CD4-positive, alpha-beta T cell treated with Interleukin-4 for 1 hour (primary cell): ENCODE measurements around the gene NPR3.
"Not testable (repeated sequence)": the region's sequence is repeated elsewhere in the genome, so short reads cannot be mapped to it uniquely, and the experiment has no call there.

ENCODE experiments used
- DNase-seq, 2 donors: peaks; one replicate each; pipeline ENCODE4 v3.0.0-alpha.2; 2020 to 2022

NPR3 gene

DNA sequence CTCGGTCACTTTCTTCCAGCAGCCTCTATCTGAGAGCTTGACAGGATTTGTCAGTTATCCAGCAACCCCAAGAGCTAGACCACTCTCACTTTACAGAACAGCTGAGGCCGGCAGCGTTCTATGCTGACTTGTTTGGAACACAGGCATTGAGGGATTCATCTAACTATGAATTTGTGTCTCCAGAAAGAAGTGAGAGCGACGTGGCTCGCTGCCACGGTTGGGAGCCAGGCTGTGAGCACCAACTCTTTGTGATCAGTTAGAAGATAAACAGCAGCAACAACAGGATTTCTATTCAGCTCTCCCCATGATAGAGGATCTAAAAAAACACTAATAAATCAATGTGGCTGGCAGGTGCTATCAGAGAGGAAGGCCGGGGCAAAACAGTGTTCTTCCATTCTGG, 58.6 kb downstream of the NPR3 start:
- no peak for DNase-seq

DNA sequence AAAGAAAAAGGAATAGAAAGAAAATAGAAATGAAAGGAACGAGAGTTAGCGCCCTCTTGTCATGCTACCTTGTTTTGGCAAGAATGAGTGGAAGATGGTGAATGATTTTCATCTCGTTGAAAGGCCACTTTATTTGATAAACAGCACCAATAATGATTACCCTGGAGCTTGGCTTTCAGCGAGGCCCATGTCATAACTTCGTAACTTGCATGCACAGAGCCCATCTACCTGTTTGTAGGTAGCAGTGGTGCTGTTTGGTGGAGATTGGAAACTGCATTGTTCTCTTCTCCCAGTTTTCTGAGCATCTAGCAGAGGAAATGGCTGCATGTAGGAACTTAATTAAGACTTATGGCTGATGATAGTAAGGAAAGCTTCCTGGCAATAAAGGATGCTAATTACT, 59.3 kb downstream of the NPR3 start:
- no peak for DNase-seq

DNA sequence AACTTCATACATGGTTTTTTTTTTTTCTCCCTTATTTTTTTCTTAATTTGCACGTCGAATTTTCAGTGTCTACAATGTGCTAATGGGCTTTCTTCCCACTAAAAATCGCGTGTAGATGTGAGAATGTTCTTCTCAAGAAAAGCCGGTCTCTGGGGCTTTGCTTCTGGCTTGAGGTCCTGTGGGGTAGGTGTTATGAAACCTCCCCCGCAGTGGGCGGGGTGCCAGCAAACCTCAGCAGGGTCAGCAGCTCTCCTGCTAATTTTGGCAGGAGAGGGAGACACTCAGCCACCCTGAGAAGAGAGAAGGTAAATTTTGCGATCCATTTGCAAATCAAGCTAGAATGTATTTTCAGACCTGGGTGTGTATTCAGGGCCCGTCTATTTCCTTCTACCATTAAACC, 59.9 kb downstream of the NPR3 start:
- DNase-seq, result no peak

DNA sequence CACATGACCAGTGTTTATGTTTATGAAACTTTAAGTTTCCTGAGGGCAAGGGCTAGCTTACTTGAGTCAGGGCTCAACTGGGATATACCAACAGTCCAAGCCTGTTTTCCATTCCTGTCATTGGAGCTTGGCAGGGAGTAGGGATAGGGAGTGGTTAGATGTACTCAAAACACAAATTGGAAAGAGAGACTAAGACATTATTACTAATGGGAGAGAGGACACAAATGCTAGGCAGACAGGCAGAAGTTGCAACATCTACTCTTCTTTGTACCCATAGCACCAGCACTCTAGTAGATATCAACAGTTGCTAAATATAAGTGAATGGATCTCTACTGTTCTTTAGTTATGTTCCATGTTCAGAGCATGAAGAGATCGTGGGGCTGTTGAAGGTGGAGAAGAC, 62.8 kb downstream of the NPR3 start:
- no peak for DNase-seq

GRCh38 chr5:32776200-32776599, 65.1 kb downstream of the NPR3 start:
- DNase-seq, result no peak

DNA sequence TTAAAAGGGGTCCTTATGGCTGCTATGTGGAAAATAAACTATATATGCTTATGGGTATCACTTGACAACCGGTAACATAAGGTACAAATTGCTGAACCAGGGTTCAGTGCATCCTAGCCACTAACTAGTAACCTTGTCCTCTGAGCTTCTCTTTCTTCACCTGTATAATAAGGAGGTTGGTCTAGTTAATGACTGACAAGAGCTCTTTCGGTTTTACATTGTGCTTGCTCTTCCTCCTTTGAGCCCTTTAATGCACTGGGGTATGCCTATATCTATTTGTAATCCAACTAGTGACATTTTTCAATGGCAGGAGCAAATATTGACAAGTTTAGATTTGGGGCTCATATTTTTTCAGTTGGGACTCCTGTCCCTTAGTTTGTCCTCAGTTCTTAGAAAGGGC, 66.1 kb downstream of the NPR3 start:
- no peak for DNase-seq

DNA sequence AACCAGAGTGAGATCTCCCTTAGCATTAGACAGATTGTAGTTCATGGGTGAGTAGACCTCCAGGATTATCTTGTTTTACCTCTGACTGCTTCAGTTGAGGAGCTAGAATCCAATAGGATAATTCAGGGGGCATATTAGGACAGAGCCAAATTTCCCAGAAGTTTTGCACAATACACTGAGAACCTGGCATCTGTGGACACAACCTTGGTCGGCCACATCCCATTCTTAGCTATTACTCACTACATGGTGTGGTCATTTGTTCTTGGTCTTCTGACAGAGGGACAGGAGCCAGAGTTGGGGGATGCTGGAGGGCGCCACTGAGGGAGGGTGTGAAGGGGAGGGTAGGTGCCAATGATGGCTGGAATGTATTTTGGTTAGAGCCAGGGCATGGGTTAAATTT, 66.6 kb downstream of the NPR3 start:
- DNase-seq, result no peak

- DNase-seq, result no peak
These were observed 67.3 kb downstream of the NPR3 start for GRCh38 chr5:32778403-32778802.

DNA sequence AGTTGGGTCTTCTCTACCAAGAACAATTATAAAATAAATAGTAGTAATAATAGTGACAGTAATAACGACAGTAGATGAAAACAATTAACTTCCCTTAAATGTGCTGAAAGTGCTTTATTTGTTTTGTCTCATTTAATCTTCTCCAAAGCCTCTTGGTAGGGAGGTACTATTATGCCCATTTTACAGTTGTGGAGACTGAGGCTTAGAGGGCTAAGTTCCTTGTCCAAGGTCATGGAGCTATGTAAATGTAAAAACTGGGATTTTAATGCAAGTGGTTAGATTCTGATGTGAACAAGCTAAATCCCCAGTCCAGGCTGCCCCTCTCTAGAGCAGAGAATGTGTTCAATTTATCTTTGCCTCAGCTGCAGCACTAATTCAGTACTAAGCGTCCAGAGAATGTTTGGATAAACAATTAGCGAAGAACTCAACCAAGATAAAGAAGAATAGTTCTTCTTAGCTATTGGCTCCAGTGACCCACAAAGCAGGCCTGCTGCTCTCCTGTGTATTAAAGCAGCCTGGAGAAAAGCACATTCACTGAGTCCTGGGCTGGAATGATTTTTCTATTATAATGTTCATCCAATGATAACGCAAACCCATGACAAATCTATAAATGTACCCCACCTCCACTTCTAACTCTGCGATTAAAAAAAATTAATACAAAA, 68.8 kb downstream of the NPR3 start:
- DNase-seq, result no peak

- no peak for DNase-seq
These were observed 69.4 kb downstream of the NPR3 start for GRCh38 chr5:32780508-32780919.

- no peak for DNase-seq
These were observed 72.5 kb downstream of the NPR3 start for GRCh38 chr5:32783661-32784060.

DNA sequence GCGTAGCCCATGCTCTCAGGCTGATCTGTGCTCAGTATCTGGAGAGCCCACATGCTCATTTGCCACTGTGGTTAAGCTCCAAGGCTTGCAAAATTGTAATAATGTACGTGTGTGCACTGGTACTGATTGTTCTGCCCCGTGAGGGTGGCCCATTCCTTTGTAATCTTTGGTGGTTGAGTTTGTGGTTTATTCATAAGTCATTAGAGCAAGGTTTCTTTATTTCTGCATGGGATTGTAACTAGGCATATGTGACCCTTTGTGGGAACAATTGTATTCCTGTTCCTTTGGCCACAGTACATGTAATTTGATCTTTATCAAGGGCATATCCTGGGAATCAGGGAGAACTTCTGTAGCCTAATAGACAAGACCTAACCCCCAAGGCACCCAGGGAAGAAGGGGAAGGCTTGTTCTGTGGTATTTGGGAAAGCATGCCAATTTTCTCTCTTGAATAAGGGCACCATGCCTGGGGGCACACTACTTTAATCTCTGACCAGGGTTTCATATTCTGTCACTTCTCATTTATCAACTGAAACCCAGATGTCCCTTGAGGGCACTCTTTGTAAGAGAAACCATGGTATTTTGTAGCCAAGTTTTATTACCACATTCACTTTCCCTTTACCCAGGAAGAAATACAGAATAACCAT, 74.6 kb downstream of the NPR3 start:
- DNase-seq, result no peak

DNA sequence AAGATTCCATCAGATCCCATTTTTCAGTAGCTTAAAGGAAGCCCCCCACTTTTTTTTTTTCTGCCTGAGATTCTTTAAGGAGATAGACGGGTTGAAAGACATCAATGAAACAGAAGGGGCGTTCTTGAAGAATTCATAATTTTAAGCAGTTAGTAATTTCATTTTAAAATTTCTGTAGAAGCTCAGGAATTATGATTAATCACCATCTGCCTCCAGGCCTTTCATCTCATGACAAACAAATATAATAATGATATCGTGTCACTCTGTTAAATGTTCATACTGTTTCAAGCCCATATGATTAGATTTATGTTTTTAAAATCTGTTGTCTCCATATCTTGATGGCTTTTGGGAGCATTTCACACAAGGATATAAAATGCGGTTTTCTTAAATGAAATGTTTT, 75.2 kb downstream of the NPR3 start:
- DNase-seq, result no peak

GRCh38 chr5:32790411-32790951, 79.4 kb downstream of the NPR3 start:
- no peak for DNase-seq

GRCh38 chr5:32791536-32792243, 80.6 kb downstream of the NPR3 start:
- DNase-seq, result no peak

DNA sequence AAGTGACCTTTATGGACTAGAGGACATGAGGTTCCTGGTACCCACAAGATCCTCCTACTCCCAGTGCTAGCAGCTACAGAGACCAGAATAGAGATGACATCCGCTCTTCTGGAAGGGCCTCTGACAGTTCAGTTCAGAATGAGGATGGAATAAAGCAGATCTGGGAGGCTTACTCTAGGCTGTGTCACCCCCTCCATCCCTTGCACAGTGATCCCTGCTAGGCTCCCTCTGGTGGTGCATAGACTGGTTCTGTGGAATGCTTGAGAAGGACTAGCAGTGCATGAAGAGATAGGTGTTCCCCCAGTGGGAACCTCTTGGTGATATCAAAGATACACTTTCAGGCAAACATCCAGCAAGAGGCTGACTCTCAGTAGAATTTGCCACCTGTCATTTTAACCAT, 83.0 kb downstream of the NPR3 start:
- DNase-seq, result no peak

DNA sequence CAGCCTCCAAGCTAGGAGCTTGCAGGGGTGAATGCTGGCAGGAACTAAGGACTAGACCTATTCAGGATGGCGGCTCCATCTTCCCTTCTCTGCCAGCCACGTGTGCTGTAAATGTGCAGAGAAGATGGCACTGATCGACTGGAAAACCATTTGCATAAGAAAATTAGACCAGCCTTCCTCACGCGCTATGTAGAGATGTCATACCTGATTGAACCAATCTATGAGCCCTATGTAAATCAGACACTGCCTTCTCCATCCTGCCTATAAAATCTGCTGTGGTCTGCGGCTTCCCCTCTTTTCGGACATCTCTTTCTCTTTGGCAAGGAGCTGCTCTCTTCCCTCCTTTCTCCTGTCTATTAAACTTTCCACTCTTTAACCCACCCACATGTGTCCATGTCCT, 91.6 kb downstream of the NPR3 start:
- no peak for DNase-seq

- no peak for DNase-seq
These were observed 92.5 kb downstream of the NPR3 start for GRCh38 chr5:32803656-32804055.

DNA sequence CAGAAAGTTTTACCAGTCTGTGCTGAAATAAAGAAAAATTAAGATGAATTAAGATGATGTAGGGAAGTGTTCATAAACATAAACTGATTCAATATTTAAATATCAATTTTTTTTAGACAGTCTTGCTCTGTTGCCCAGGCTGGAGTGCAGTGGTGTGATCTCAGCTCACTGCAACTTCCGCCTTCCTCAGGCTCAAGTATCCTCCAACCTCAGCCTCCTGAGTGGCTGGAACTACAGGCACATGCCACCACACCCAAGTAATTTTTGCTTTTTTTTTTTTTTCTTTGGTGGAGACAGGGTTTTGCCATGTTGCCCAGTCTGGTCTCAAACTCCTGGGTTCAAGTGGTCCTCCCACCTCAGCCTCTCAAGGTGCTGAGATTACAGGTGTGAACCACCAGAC, 94.3 kb downstream of the NPR3 start:
- not testable (repeated sequence) for DNase-seq

GRCh38 chr5:32805971-32806638, 95.0 kb downstream of the NPR3 start:
- no peak for DNase-seq

DNA sequence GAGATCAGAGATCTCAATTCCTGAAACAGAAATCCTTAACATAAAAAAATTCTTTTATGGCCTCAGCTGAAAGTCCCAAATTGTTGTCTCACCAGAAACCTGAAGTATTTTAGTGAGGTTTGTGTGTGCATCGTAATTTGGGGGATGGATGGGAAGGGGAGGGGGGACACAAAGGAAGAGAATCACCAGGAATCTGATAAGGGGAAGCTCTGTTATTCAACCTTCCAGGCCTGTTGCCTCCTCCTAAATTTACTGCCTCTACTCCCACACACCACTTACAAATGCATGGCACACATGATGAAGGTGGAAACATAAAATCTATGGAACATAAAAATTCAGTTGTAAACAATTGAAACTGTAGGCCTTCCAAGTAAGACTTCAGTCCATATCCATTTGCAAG, 97.7 kb downstream of the NPR3 start:
- no peak for DNase-seq

- no peak for DNase-seq
These were observed 99.7 kb downstream of the NPR3 start for GRCh38 chr5:32810804-32811203.

- DNase-seq, result no peak
These were observed 101.3 kb downstream of the NPR3 start for GRCh38 chr5:32812399-32812798.

DNA sequence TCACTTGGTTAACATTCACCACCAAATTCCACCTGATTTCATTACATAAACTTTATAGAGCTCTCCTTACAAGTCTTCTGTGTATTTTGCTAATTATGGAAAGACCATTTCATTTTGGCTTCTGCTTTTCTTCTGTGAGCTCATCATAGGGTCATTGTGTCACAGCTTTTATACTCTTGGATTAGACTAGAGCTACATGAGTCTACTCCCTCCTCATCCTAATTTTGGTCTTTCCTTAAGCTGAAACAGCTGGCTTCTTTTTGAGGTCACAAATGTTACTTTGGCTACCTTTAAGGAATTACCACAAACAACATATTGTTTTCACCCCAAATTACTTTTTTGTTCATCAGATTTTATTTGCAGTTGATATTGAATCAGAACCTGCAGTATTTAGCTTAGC, 103.0 kb downstream of the NPR3 start:
- no peak for DNase-seq
